SK-N-MC (cell line): Measurements from ENCODE around the gene NTNG1.

ENCODE experiments used
- EZH2 ChIP-seq: fragments of 200-600 bp; sonication (generic); IDR thresholded peaks from one replicate; pipeline ENCODE4 v1.6.1; 2017; ENCODE audit warnings: antibody characterized with exemption
- FOXP2 ChIP-seq: optimal IDR thresholded peaks from 2 replicates; pipeline ENCODE3; 2011; ENCODE audit warnings: mild to moderate bottlenecking, moderate library complexity; ENCODE audit not compliant: insufficient read depth; ENCODE audit errors: extremely low read length, control extremely low read depth
- POLR2AphosphoS5 ChIP-seq: IDR thresholded peaks from 2 replicates; pipeline ENCODE4 v1.6.1; 2012; ENCODE audit warnings: mild to moderate bottlenecking, low read depth, low read length, borderline replicate concordance

GRCh38 chr1:107467811-107468210 lies 327.0 kb downstream of the NTNG1 start:
- TF ChIP-seq EZH2 = no peak
- no peak for TF ChIP-seq POLR2AphosphoS5
- no peak for TF ChIP-seq FOXP2
